ENCODE data around the gene ATP8B2.
A peak's percentile ranks its signal among the peaks of the same experiment; 100 is the strongest.
"Not testable (repeated sequence)": the region's sequence is repeated elsewhere in the genome, so short reads cannot be mapped to it uniquely, and the experiment has no call there.

Gene ATP8B2

GRCh38 chr1:154349121-154349520 lies 23.8 kb downstream of the ATP8B2 start:
- Histone ChIP-seq H3K27me3 (ENCODE audit: control insufficient read depth, insufficient read depth, low read length) (peaks cover 10% of the 10 kb centered on the region), H3K36me3 (ENCODE audit: control insufficient read depth, insufficient read depth, low read length) (peaks cover 53% of the 10 kb centered on the region), H3K9me3 (ENCODE audit: control insufficient read depth, insufficient read depth, low read length) (no peaks in the 10 kb centered on the region), H3K4me1 (ENCODE audit: control insufficient read depth, insufficient read depth, low read length) (peaks cover 7% of the 10 kb centered on the region; the same call in 1 of the 2 replicates), H3K27ac (ENCODE audit: low read depth, low read length) (peak overlapping the region; percentile 33), H3K4me3 (ENCODE audit: low read depth, low read length) (no peak overlapping the region), H3K9ac (ENCODE audit: low read depth, low read length) (no peak overlapping the region)

GRCh38 chr1:154350383-154350782 lies 25.1 kb downstream of the ATP8B2 start:
- Histone ChIP-seq H3K36me3 (ENCODE audit: control insufficient read depth, insufficient read depth, low read length) (peaks cover 41% of the 10 kb centered on the region), H3K9me3 (ENCODE audit: control insufficient read depth, insufficient read depth, low read length) (no peaks in the 10 kb centered on the region), H3K4me3 (ENCODE audit: low read depth, low read length) (no peak overlapping the region), H3K9ac (ENCODE audit: low read depth, low read length) (no peak overlapping the region), H3K27me3 (ENCODE audit: control insufficient read depth, insufficient read depth, low read length) (peaks cover 10% of the 10 kb centered on the region), H3K27ac (ENCODE audit: low read depth, low read length) (no peak overlapping the region), H3K4me1 (ENCODE audit: control insufficient read depth, insufficient read depth, low read length) (peaks cover 7% of the 10 kb centered on the region; the same call in 1 of the 2 replicates)

- peaks cover 29% of the 10 kb centered on the region for H3K36me3 ChIP-seq (ENCODE audit: control insufficient read depth, insufficient read depth, low read length)
- no peak overlapping the region for H3K4me3 ChIP-seq (ENCODE audit: low read depth, low read length)
Observed at GRCh38 chr1:154351363-154352068, 26.2 kb downstream of the ATP8B2 start.

GRCh38 chr1:154352245-154352580 lies 26.9 kb downstream of the ATP8B2 start:
- Histone ChIP-seq H3K9me3 (ENCODE audit: control insufficient read depth, insufficient read depth, low read length) (no peaks in the 10 kb centered on the region), H3K27me3 (ENCODE audit: control insufficient read depth, insufficient read depth, low read length) (peaks cover 10% of the 10 kb centered on the region), H3K36me3 (ENCODE audit: control insufficient read depth, insufficient read depth, low read length) (peaks cover 23% of the 10 kb centered on the region), H3K4me3 (ENCODE audit: low read depth, low read length) (peak overlapping the region; percentile 59), H3K9ac (ENCODE audit: low read depth, low read length) (no peak overlapping the region), H3K4me1 (ENCODE audit: control insufficient read depth, insufficient read depth, low read length) (peaks cover 7% of the 10 kb centered on the region; the same call in 1 of the 2 replicates), H3K27ac (ENCODE audit: low read depth, low read length) (no peak overlapping the region)

More at GRCh38 chr1:154351363-154352068, 26.2 kb downstream of the ATP8B2 start:
- Histone ChIP-seq H3K9me3 (ENCODE audit: control insufficient read depth, insufficient read depth, low read length) (no peaks in the 10 kb centered on the region), H3K27ac (ENCODE audit: low read depth, low read length) (no peak overlapping the region), H3K27me3 (ENCODE audit: control insufficient read depth, insufficient read depth, low read length) (peaks cover 10% of the 10 kb centered on the region), H3K9ac (ENCODE audit: low read depth, low read length) (no peak overlapping the region), H3K4me1 (ENCODE audit: control insufficient read depth, insufficient read depth, low read length) (peaks cover 7% of the 10 kb centered on the region; the same call in 1 of the 2 replicates)

- peaks cover 7% of the 10 kb centered on the region; the same call in 1 of the 2 replicates for H3K4me1 ChIP-seq (ENCODE audit: control insufficient read depth, insufficient read depth, low read length)
- H3K27ac ChIP-seq (ENCODE audit: low read depth, low read length), result no peak overlapping the region
Observed at GRCh38 chr1:154352581-154353459, 27.5 kb downstream of the ATP8B2 start.

GRCh38 chr1:154353460-154353904 lies 28.2 kb downstream of the ATP8B2 start:
- Histone ChIP-seq H3K27ac (ENCODE audit: low read depth, low read length) (no peak overlapping the region), H3K36me3 (ENCODE audit: control insufficient read depth, insufficient read depth, low read length) (peaks cover 14% of the 10 kb centered on the region)

More at GRCh38 chr1:154352581-154353459, 27.5 kb downstream of the ATP8B2 start:
- Histone ChIP-seq H3K9me3 (ENCODE audit: control insufficient read depth, insufficient read depth, low read length) (no peaks in the 10 kb centered on the region), H3K4me3 (ENCODE audit: low read depth, low read length) (peak overlapping the region; percentile 59), H3K36me3 (ENCODE audit: control insufficient read depth, insufficient read depth, low read length) (peaks cover 20% of the 10 kb centered on the region), H3K27me3 (ENCODE audit: control insufficient read depth, insufficient read depth, low read length) (peaks cover 10% of the 10 kb centered on the region), H3K9ac (ENCODE audit: low read depth, low read length) (peak overlapping the region; percentile 38; the same call in 1 of the 2 replicates)

GRCh38 chr1:154353966-154354365 lies 28.6 kb downstream of the ATP8B2 start:
- Histone ChIP-seq H3K27me3 (ENCODE audit: control insufficient read depth, insufficient read depth, low read length) (peaks cover 10% of the 10 kb centered on the region), H3K27ac (ENCODE audit: low read depth, low read length) (no peak overlapping the region), H3K4me1 (ENCODE audit: control insufficient read depth, insufficient read depth, low read length) (peaks cover 7% of the 10 kb centered on the region; the same call in 1 of the 2 replicates), H3K9ac (ENCODE audit: low read depth, low read length) (no peak overlapping the region), H3K9me3 (ENCODE audit: control insufficient read depth, insufficient read depth, low read length) (no peaks in the 10 kb centered on the region), H3K36me3 (ENCODE audit: control insufficient read depth, insufficient read depth, low read length) (peaks cover 9% of the 10 kb centered on the region), H3K4me3 (ENCODE audit: low read depth, low read length) (no peak overlapping the region)

More at GRCh38 chr1:154353460-154353904, 28.2 kb downstream of the ATP8B2 start:
- peaks cover 7% of the 10 kb centered on the region; the same call in 1 of the 2 replicates for H3K4me1 ChIP-seq (ENCODE audit: control insufficient read depth, insufficient read depth, low read length)
- H3K4me3 ChIP-seq (ENCODE audit: low read depth, low read length), result peak overlapping the region; percentile 59; the same call in 1 of the 2 replicates
- H3K9ac ChIP-seq (ENCODE audit: low read depth, low read length), result no peak overlapping the region
- peaks cover 10% of the 10 kb centered on the region for H3K27me3 ChIP-seq (ENCODE audit: control insufficient read depth, insufficient read depth, low read length)
- H3K9me3 ChIP-seq (ENCODE audit: control insufficient read depth, insufficient read depth, low read length), result no peaks in the 10 kb centered on the region

- Histone ChIP-seq H3K4me3 (ENCODE audit: low read depth, low read length) (no peak overlapping the region), H3K36me3 (ENCODE audit: control insufficient read depth, insufficient read depth, low read length) (no peaks in the 10 kb centered on the region)
Observed at GRCh38 chr1:154358519-154358918, 33.2 kb downstream of the ATP8B2 start.

GRCh38 chr1:154360288-154360687 lies 35.0 kb downstream of the ATP8B2 start:
- no peak overlapping the region for H3K27ac ChIP-seq (ENCODE audit: low read depth, low read length)
- H3K9ac ChIP-seq (ENCODE audit: low read depth, low read length), result no peak overlapping the region
- no peak overlapping the region for H3K4me3 ChIP-seq (ENCODE audit: low read depth, low read length)
- no peaks in the 10 kb centered on the region for H3K36me3 ChIP-seq (ENCODE audit: control insufficient read depth, insufficient read depth, low read length)
- no peaks in the 10 kb centered on the region for H3K27me3 ChIP-seq (ENCODE audit: control insufficient read depth, insufficient read depth, low read length)
- peaks cover 10% of the 10 kb centered on the region for H3K4me1 ChIP-seq (ENCODE audit: control insufficient read depth, insufficient read depth, low read length)
- H3K9me3 ChIP-seq (ENCODE audit: control insufficient read depth, insufficient read depth, low read length), result peaks cover 5% of the 10 kb centered on the region; the same call in 1 of the 2 replicates

More at GRCh38 chr1:154358519-154358918, 33.2 kb downstream of the ATP8B2 start:
- H3K9me3 ChIP-seq (ENCODE audit: control insufficient read depth, insufficient read depth, low read length), result peaks cover 5% of the 10 kb centered on the region; the same call in 1 of the 2 replicates
- H3K27me3 ChIP-seq (ENCODE audit: control insufficient read depth, insufficient read depth, low read length), result no peaks in the 10 kb centered on the region
- H3K27ac ChIP-seq (ENCODE audit: low read depth, low read length), result no peak overlapping the region
- H3K9ac ChIP-seq (ENCODE audit: low read depth, low read length), result no peak overlapping the region
- peaks cover 11% of the 10 kb centered on the region for H3K4me1 ChIP-seq (ENCODE audit: control insufficient read depth, insufficient read depth, low read length)

GRCh38 chr1:154360881-154361280 lies 35.6 kb downstream of the ATP8B2 start:
- not testable (repeated sequence) for H3K36me3 ChIP-seq (ENCODE audit: control insufficient read depth, insufficient read depth, low read length); H3K27me3 ChIP-seq (ENCODE audit: control insufficient read depth, insufficient read depth, low read length); H3K27ac ChIP-seq (ENCODE audit: low read depth, low read length); H3K4me3 ChIP-seq (ENCODE audit: low read depth, low read length); H3K9me3 ChIP-seq (ENCODE audit: control insufficient read depth, insufficient read depth, low read length); H3K4me1 ChIP-seq (ENCODE audit: control insufficient read depth, insufficient read depth, low read length); H3K9ac ChIP-seq (ENCODE audit: low read depth, low read length)
